ENCODE results near the gene HLA-DQB2. TPM values are rescaled to one million over a fixed set of nuclear protein-coding genes. Genes with fewer than 3 reads are reported as not detected.

The HLA-DQB2 gene
- total RNA-seq: 0.16 TPM in 1 of 2 replicates, not detected in the other

DNA sequence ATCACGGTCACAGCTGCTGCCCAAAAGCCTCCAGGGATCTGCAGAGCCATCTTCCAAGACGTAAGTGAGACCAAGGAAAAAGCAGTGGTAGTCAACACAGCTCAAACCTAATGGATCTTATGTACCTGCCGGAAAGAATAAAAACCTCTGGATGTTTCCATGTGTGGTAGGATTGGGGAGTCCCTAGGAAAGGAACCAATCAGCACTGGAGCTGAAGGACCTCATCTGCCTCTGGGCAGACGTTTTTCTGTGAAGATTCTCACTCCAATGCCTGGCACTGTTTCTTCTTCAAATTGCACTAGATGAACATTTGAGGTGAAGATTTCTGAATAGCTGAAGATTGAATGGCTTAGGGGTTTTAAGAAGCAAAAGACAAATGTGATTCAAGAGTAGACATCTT, at the start of gene HLA-DQB2:
Gene HLA-DQB2 (minus strand): TSS at position 112 of the 400 bp plus-strand sequence. CDS start 62 bp downstream, at position 50.

GRCh38 chr6:32741031-32741960, 22.0 kb downstream of the HLA-DQB2 start, which contains the start of gene HLA-DQA2:
Gene HLA-DQA2, plus strand, starts transcription at chr6:32741391. Its CDS starts 53 bp downstream, at chr6:32741444.

Other genes starting within 250 kb of the HLA-DQB2 start
- not detected in 2 replicates for gene HLA-DRB5, start 233.2 kb downstream of the HLA-DQB2 start, total RNA-seq
- 0.16 and 0.38 TPM in 2 replicates for gene HLA-DRB1, start 173.7 kb downstream of the HLA-DQB2 start, total RNA-seq
- not detected in 2 replicates for gene HLA-DQA1, start 126.1 kb downstream of the HLA-DQB2 start, total RNA-seq
- gene HLA-DQB1, start 96.9 kb downstream of the HLA-DQB2 start, total RNA-seq: 1.0 TPM in 1 of 2 replicates, not detected in the other
- gene HLA-DQA2, start 22.1 kb downstream of the HLA-DQB2 start, total RNA-seq: not detected in 2 replicates
- gene HLA-DOB, start 53.5 kb upstream of the HLA-DQB2 start, total RNA-seq: 0.16 TPM in 1 of 2 replicates, not detected in the other
- 11.3 and 38.3 TPM in 2 replicates for gene TAP2, start 75.2 kb upstream of the HLA-DQB2 start, total RNA-seq
- gene PSMB8, start 80.5 kb upstream of the HLA-DQB2 start, total RNA-seq: 36.0 and 72.1 TPM in 2 replicates
- 32.8 and 46.4 TPM in 2 replicates for gene TAP1, start 90.2 kb upstream of the HLA-DQB2 start, total RNA-seq
- 7.0 and 16.7 TPM in 2 replicates for gene PSMB9, start 90.7 kb upstream of the HLA-DQB2 start, total RNA-seq
- 0.65 and 2.5 TPM in 2 replicates for gene HLA-DMB, start 177.5 kb upstream of the HLA-DQB2 start, total RNA-seq
- gene HLA-DMA, start 189.6 kb upstream of the HLA-DQB2 start, total RNA-seq: 1.8 TPM in 1 of 2 replicates, not detected in the other
- gene BRD2, start 205.1 kb upstream of the HLA-DQB2 start, total RNA-seq: 80.0 and 97.4 TPM in 2 replicates
- under 0.01 TPM in 1 of 2 replicates, not detected in the other for gene HLA-DOA, start 246.1 kb upstream of the HLA-DQB2 start, total RNA-seq

All from mesangial cell (primary cell).